SK-N-SH treated with all-trans-retinoic acid at 6 μM for 48 hours (cell line): ENCODE data around the gene FAM186B.

Experiments used
- CREB5 ChIP-seq: fragments of 250-450 bp; sonication (Bioruptor Pico); IDR thresholded peaks from 2 replicates; pipeline ENCODE4 v1.5.1; 2020; ENCODE audit warnings: low read depth, mild to moderate bottlenecking, moderate library complexity
- RARB ChIP-seq: fragments of 250-450 bp; sonication (Bioruptor Pico); IDR thresholded peaks from 2 replicates; pipeline ENCODE4 v1.8.0; 2021; ENCODE audit warnings: mild to moderate bottlenecking, moderate library complexity
- SNAI2 ChIP-seq: fragments of 250-450 bp; sonication (Bioruptor Pico); IDR thresholded peaks from 2 replicates; pipeline ENCODE4 v1.5.0; 2020; ENCODE audit warnings: mild to moderate bottlenecking, moderate library complexity
- TSHZ2 ChIP-seq: fragments of 250-450 bp; sonication (Bioruptor Pico); IDR thresholded peaks from 2 replicates; pipeline ENCODE4 v1.5.0; 2020; ENCODE audit warnings: mild to moderate bottlenecking, moderate library complexity
- ZFP30 ChIP-seq: fragments of 450-650 bp; formaldehyde crosslinking; IDR thresholded peaks from 2 replicates; pipeline ENCODE4 v1.5.0; 2022; ENCODE audit warnings: mild to moderate bottlenecking, moderate library complexity
- TF ChIP-seq, protein P1 (sequence below): fragments of 250-450 bp; sonication (Bioruptor Pico); IDR thresholded peaks from 2 replicates; pipeline ENCODE4 v1.8.0; 2020; ENCODE audit warnings: mild to moderate bottlenecking, moderate library complexity, borderline replicate concordance

DNA sequence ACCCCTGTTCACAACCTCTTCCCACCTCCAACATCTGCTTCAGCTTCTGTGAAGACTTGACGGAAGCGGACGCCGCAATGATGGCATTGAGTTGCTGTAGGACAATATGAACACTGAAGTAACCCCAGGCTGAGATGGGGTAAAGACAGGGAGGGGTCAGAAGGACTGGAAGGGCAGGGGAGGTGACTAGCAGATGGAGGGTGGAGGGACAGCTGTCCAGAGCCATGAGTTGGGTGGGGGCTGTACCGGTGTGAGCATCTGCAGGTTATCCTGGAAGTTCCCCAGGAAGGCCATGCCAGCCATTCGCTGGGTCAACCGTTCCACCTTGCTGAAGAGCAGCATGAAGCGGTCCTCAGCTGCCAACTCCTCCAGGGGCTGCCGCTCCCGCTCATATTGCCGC is 44.0 kb upstream of the FAM186B start:
- TF ChIP-seq ZFP30 (CRISPR knock-in tag), result no peak
- TF ChIP-seq, protein P1, sequence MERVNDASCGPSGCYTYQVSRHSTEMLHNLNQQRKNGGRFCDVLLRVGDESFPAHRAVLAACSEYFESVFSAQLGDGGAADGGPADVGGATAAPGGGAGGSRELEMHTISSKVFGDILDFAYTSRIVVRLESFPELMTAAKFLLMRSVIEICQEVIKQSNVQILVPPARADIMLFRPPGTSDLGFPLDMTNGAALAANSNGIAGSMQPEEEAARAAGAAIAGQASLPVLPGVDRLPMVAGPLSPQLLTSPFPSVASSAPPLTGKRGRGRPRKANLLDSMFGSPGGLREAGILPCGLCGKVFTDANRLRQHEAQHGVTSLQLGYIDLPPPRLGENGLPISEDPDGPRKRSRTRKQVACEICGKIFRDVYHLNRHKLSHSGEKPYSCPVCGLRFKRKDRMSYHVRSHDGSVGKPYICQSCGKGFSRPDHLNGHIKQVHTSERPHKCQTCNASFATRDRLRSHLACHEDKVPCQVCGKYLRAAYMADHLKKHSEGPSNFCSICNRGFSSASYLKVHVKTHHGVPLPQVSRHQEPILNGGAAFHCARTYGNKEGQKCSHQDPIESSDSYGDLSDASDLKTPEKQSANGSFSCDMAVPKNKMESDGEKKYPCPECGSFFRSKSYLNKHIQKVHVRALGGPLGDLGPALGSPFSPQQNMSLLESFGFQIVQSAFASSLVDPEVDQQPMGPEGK (CRISPR knock-in tag), result no peak
- no peak for TF ChIP-seq CREB5 (CRISPR knock-in tag)
- TF ChIP-seq TSHZ2 (CRISPR knock-in tag), result no peak
- no peak for TF ChIP-seq SNAI2 (CRISPR knock-in tag)
- TF ChIP-seq RARB (CRISPR knock-in tag), result no peak
